Measurements from ENCODE around the gene BANP.
"Not testable (repeated sequence)": the region's sequence is repeated elsewhere in the genome, so short reads cannot be mapped to it uniquely, and the experiment has no call there.

Gene BANP

GRCh38 chr16:87965417-87965816, 14.2 kb downstream of the BANP start:
- DNase-seq (ENCODE audit: low read depth in 1 of 2, low spot score in 1 of 2): no peak

- DNase-seq (ENCODE audit: low read depth in 1 of 2, low spot score in 1 of 2): no peak
These were observed 14.9 kb downstream of the BANP start for GRCh38 chr16:87966064-87966645.

- DNase-seq (ENCODE audit: low read depth in 1 of 2, low spot score in 1 of 2): no peak
These were observed 15.5 kb downstream of the BANP start for GRCh38 chr16:87966685-87967185.

- DNase-seq (ENCODE audit: low read depth in 1 of 2, low spot score in 1 of 2): no peak
These were observed 17.3 kb downstream of the BANP start for GRCh38 chr16:87968541-87968940.

GRCh38 chr16:87970186-87970585, 19.0 kb downstream of the BANP start:
- no peak for DNase-seq (ENCODE audit: low read depth in 1 of 2, low spot score in 1 of 2)

GRCh38 chr16:87971933-87972332, 20.7 kb downstream of the BANP start:
- no peak for DNase-seq (ENCODE audit: low read depth in 1 of 2, low spot score in 1 of 2)

DNA sequence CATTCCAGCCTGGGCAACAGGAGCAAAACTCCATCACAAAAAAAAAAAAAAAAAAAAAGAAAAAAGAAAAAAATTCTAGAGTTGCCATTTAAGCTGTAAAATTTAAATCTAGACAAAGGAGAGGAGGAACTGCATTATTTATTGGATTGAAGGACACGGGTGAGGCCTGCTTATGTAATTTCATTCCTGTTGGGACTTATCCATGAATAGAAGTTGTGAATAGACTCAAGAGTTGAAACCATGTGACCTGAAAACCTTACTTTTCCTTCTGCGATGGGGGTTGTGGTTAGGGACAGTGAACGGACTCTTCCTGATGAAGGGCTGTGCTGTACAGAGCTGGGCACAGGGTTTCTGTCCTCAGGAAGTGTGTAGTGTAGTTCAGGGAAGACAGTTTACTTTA, 22.5 kb downstream of the BANP start:
- no peak for DNase-seq (ENCODE audit: low read depth in 1 of 2, low spot score in 1 of 2)

GRCh38 chr16:87974178-87974577, 22.9 kb downstream of the BANP start:
- DNase-seq (ENCODE audit: low read depth in 1 of 2, low spot score in 1 of 2): no peak

- no peak for DNase-seq (ENCODE audit: low read depth in 1 of 2, low spot score in 1 of 2)
These were observed 25.4 kb downstream of the BANP start for GRCh38 chr16:87976665-87977064.

GRCh38 chr16:87978127-87978526, 26.9 kb downstream of the BANP start:
- DNase-seq (ENCODE audit: low read depth in 1 of 2, low spot score in 1 of 2): no peak

GRCh38 chr16:87979352-87979751, 28.1 kb downstream of the BANP start:
- no peak for DNase-seq (ENCODE audit: low read depth in 1 of 2, low spot score in 1 of 2)

DNA sequence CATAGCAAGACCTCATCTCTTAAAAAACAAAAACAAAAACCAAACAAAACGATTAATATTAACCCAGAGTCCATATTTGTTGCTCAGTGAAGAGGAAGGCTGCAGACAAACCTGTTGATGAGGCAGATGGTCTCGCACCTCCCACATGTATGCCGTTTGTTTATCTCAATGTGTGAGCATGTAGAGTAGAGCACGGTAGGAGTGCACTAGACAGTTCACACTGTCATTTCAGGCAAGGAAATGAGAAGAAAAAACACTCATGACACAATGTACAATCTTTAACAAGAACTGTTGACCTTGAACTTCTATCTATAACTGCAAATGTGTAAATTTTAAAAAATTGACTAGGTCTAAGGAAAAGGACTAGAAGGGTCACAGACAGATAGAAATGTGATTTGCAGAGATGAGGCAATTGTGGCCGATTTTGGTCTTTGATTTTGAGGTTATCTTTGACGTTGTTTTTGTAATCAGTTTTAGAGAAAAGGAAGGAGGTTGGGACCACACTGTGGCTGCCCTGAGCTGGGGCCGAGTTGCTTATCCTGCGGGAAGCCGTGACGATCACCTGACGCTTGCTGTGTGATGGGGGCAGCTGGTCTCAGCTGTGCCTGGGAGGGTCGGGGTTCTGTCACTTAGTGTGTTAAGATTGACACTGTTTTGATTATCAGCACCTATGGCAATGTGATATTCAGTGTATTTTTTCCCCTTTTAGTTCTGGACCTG, 28.8 kb downstream of the BANP start:
- DNase-seq (ENCODE audit: low read depth in 1 of 2, low spot score in 1 of 2): not testable (repeated sequence)

- not testable (repeated sequence) for DNase-seq (ENCODE audit: low read depth in 1 of 2, low spot score in 1 of 2)
These were observed 30.1 kb downstream of the BANP start for GRCh38 chr16:87981376-87981775.

DNA sequence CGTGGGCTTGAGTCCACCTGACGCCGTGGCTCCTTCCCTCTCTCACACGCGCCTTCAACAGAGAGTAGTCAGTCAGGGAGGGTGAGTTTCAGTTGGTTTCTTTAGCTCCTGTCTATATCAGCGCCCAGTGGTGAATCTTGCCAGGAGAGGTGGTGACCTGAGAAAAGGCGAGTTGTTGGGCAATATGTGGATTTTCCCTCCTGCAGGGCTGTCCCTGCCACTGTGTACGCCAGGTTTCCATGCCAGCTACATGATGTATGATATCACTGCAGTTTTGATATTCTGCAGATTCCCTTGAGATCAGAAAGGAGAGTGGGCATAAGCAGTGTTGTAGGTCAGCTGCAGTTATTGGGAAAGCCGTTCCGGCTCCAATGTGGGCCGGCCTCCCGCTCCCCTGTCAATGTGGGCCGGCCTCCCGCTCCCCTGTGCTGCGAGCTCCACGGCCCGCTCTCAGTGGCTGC, 31.4 kb downstream of the BANP start:
- no peak for DNase-seq (ENCODE audit: low read depth in 1 of 2, low spot score in 1 of 2)

DNA sequence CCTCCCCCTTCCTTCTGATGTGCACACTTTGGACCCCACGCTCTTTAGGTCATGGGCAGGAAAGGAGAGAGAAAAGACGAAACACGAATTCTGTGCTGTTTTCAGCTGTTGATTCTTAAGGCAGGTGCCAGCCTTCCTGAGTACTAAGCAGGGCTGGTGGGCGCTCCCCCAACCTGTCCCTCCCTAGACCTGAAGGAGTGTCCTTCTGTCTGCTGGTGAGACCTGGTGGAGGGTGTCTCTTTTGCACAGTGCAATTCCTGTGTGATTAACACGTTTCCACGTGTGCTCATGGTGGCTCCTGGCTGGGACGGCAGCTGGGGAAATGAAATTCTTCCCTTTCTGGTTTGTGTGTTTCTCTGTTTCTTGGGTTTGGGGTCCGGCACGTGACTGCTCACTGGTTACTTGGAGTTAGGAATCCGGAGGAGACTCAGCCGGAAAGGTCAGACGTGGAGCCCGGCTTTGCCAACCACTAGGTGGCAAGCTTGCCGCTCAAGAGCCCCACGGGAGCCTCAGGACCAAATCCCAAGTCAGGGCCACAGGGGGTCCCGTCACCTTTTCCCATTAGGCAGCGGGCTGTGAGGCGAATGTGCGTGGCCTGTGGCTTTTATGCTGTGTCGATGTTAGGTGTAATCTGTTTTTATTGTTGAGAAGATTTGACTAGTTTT, 32.0 kb downstream of the BANP start:
- not testable (repeated sequence) for DNase-seq (ENCODE audit: low read depth in 1 of 2, low spot score in 1 of 2)

DNA sequence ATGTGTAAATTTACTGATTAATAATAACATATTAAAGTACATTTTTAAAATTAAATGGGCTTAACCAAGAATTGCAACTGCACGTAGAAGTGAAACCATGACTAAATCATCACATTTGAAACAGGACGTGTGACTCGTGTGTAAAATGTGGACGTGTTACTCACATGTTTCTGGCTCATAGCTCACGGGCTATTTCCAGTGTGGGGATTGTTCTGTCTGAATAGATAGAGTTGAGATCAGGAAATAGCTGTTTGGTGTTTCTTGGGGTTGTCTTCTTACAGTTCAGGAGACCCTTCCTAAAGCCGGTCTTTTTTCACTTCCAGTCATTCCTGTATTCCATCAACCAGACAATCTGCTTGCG, 32.5 kb downstream of the BANP start:
- not testable (repeated sequence) for DNase-seq (ENCODE audit: low read depth in 1 of 2, low spot score in 1 of 2)

DNA sequence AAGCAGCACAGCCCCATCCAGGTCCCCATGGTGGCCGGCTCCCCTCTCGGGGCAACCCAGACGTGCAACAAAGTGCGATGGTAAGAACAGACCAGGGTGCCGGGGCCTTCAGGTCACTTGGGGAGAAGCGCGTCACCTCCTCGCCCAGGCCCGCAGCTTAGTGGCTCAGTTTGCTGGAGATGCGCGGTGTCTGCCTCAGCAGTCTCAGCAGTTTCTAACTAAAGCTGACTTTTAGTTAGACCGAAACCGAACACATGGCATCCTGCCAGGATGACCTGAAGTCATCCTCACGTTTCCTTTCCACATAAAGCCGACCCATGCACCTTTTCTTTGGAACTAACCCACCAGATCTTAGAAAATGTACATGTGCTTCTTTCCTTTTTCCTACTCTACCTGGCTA, 32.9 kb downstream of the BANP start:
- not testable (repeated sequence) for DNase-seq (ENCODE audit: low read depth in 1 of 2, low spot score in 1 of 2)

- DNase-seq (ENCODE audit: low read depth in 1 of 2, low spot score in 1 of 2): no peak
These were observed 33.5 kb downstream of the BANP start for GRCh38 chr16:87984632-87985267.

DNA sequence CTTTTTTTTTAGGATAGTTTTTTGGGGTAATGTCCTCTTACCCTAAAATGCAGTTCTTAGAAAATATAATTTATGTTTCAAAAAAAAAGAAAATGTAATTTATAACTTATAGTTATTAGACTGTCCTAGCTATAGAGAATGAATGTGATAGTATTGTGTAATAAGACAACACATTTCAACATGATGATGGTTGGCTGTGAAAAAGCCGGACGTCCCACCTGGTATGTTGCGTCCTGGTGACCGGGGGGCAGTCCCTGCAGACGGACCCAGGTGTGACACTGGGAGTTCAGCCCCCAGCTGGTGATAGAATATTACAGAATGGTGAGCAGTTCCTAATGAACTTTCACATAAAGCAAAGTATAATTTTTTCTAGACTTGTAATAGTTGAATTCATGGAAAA, 34.3 kb downstream of the BANP start:
- DNase-seq (ENCODE audit: low read depth in 1 of 2, low spot score in 1 of 2): not testable (repeated sequence)

GRCh38 chr16:87986361-87986849, 35.2 kb downstream of the BANP start:
- DNase-seq (ENCODE audit: low read depth in 1 of 2, low spot score in 1 of 2): peak in 1 of 2 donors; percentile 24

GRCh38 chr16:87988596-87988995, 37.4 kb downstream of the BANP start:
- DNase-seq (ENCODE audit: low read depth in 1 of 2, low spot score in 1 of 2): not testable (repeated sequence)
